Kidney (tissue), 14 donors: Measurements from ENCODE around the gene NRG3. TPM values are rescaled to one million over a fixed set of nuclear protein-coding genes. Genes with fewer than 3 reads are reported as not detected.

ENCODE experiments used
- DNase-seq, 5 donors: peaks; one replicate each; pipeline ENCODE4 v3.0.0-alpha.2; 2013 to 2020
- FAIRE-seq: peaks from 2 replicates; lab custom pipeline; 2012; peaks lifted over from hg19 to GRCh38; lab: Jason Lieb, UNC
- H3K27ac ChIP-seq, 2 donors: one replicate each; pipeline ENCODE4 v1.7.0; 2013; ENCODE audit warnings: low read depth in 2 of 2, low read length in 2 of 2, inconsistent platforms in 1 of 2
- H3K27me3 ChIP-seq: one replicate; pipeline ENCODE4 v1.7.1; 2013; ENCODE audit warnings: low read length, inconsistent platforms; ENCODE audit not compliant: control insufficient read depth, insufficient read depth
- H3K36me3 ChIP-seq, 3 donors: one replicate each; pipeline versions ENCODE4 v1.7.0 to v1.7.1; 2013; ENCODE audit warnings: low read length in 3 of 3, control low read depth in 1 of 3, inconsistent platforms in 1 of 3; ENCODE audit not compliant: insufficient read depth in 3 of 3, control insufficient read depth in 2 of 3
- H3K4me1 ChIP-seq, 3 donors: one replicate each; pipeline versions ENCODE4 v1.7.0 to v1.7.1; 2013; ENCODE audit warnings: low read length in 3 of 3, inconsistent platforms in 1 of 3, low read depth in 1 of 3; ENCODE audit not compliant: control insufficient read depth in 2 of 3, insufficient read depth in 2 of 3
- H3K4me3 ChIP-seq, 3 donors: one replicate each; pipeline versions ENCODE4 v1.7.0 to v1.8.1; 2013; ENCODE audit warnings: low read length in 3 of 3, control low read depth in 1 of 3, inconsistent platforms in 1 of 3
- H3K9ac ChIP-seq, 3 donors: one replicate each; pipeline versions ENCODE4 v1.7.0 to v1.7.1; 2013; ENCODE audit warnings: low read length in 3 of 3, control low read depth in 1 of 3, inconsistent platforms in 1 of 3
- H3K9me3 ChIP-seq, 3 donors: one replicate each; pipeline versions ENCODE4 v1.7.0 to v1.7.1; 2013; ENCODE audit warnings: low read length in 3 of 3, control low read depth in 1 of 3, inconsistent platforms in 1 of 3; ENCODE audit not compliant: control insufficient read depth in 2 of 3, insufficient read depth in 1 of 3
- CTCF ChIP-seq: IDR thresholded peaks from 3 replicates; pipeline ENCODE4 v1.5.1; 2012; ENCODE audit warnings: mild to moderate bottlenecking, moderate library complexity, borderline replicate concordance; ENCODE audit not compliant: insufficient read depth; ENCODE audit errors: extremely low read depth
- intact Hi-C: fragments of 100-400 bp; cut with DNase I; formaldehyde crosslinking; loops from one replicate; pipeline ENCODE4 v1.11.1; 2022
- polyA plus RNA-seq: library from polyadenylated mRNA; stranded (reverse); fragments of 350-450 nt; fragmentation: Illumina TruSeq; extraction: RNeasy Lipid Tissue Mini Kit (QIAGEN cat#74804); gene quantifications from one replicate; pipeline ENCODE4 v1.2.3, GENCODE V29; 2014; ENCODE audit warnings: low read depth, low replicate concordance; ENCODE audit not compliant: insufficient read depth
- total RNA-seq: library from RNA; stranded (reverse); fragmentation: NEBNext Ultra II Directional; extraction: Animal tissue kit (Norgen Biotek cat#: 25700); gene quantifications from one replicate; pipeline ENCODE4 v1.2.1, GENCODE V29; 2021
- donor health status: control.
- donor health status: control.
- donor health status: control.
- donor health status: control.
- donor health status: control.
- donor health status: DM: yes; HTN: yes; CAD: no.
- donor health status: Normal renal cell carcinoma (clear cell type).

NRG3 gene
- total and polyA plus RNA-seq, 2 donors from 2014 or later, result 0.62 to 5.4 TPM

- H3K27me3 ChIP-seq, result no peaks in the 10 kb centered on the region
- no peak for DNase-seq
- no peak for TF ChIP-seq CTCF
- no peak overlapping the region for H3K27ac ChIP-seq
- FAIRE-seq, result no peak
- H3K4me1 ChIP-seq, result no peaks in the 10 kb centered on the region
- H3K4me3 ChIP-seq, result no peak overlapping the region
- no peaks in the 10 kb centered on the region for H3K9me3 ChIP-seq
- no peaks in the 10 kb centered on the region for H3K36me3 ChIP-seq
- intact Hi-C loops, result no loop called here
- H3K9ac ChIP-seq, result no peak overlapping the region
These were observed 1043.0 kb downstream of the NRG3 start for GRCh38 chr10:82918022-82918421.

GRCh38 chr10:82922046-82922445 is 1047.1 kb downstream of the NRG3 start:
- H3K27ac ChIP-seq, result no peak overlapping the region
- no peaks in the 10 kb centered on the region for H3K9me3 ChIP-seq
- no peaks in the 10 kb centered on the region for H3K36me3 ChIP-seq
- no peaks in the 10 kb centered on the region for H3K4me1 ChIP-seq
- DNase-seq (no peak), FAIRE-seq (no peak)
- no peaks in the 10 kb centered on the region for H3K27me3 ChIP-seq
- intact Hi-C loops, result no loop called here
- TF ChIP-seq CTCF, result no peak
- no peak overlapping the region for H3K4me3 ChIP-seq
- H3K9ac ChIP-seq, result no peak overlapping the region

- Histone ChIP-seq H3K4me1 (no peaks in the 10 kb centered on the region), H3K4me3 (no peak overlapping the region), H3K36me3 (no peaks in the 10 kb centered on the region), H3K9ac (no peak overlapping the region), H3K27ac (no peak overlapping the region), H3K27me3 (no peaks in the 10 kb centered on the region), H3K9me3 (no peaks in the 10 kb centered on the region)
- intact Hi-C loops, result no loop called here
- DNase-seq (no peak), FAIRE-seq (no peak)
- TF ChIP-seq CTCF, result no peak
These were observed 1047.8 kb downstream of the NRG3 start for GRCh38 chr10:82922755-82923154.

GRCh38 chr10:82924711-82925110 is 1049.7 kb downstream of the NRG3 start:
- H3K27ac ChIP-seq, result no peak overlapping the region

More at GRCh38 chr10:82924711-82925110, 1049.7 kb downstream of the NRG3 start:
- DNase-seq (no peak), FAIRE-seq (no peak)
- H3K9ac ChIP-seq, result no peak overlapping the region
- H3K9me3 ChIP-seq, result no peaks in the 10 kb centered on the region
- no peaks in the 10 kb centered on the region for H3K27me3 ChIP-seq
- H3K36me3 ChIP-seq, result no peaks in the 10 kb centered on the region
- H3K4me1 ChIP-seq, result no peaks in the 10 kb centered on the region
- no peak for TF ChIP-seq CTCF
- no peak overlapping the region for H3K4me3 ChIP-seq
- intact Hi-C loops, result no loop called here
